Body of pancreas (tissue), 4 donors: ENCODE data around the gene HAPLN2. TPM values are rescaled to one million over a fixed set of nuclear protein-coding genes. Genes with fewer than 3 reads are reported as not detected.

Experiments used
- ATAC-seq: fragments of 150-250 bp; one replicate; pipeline ENCODE4 v1.9.1; 2016
- DNase-seq, 4 donors: peaks; one replicate each; pipeline ENCODE4 v3.0.0-alpha.2; 2019
- H3K27ac ChIP-seq, 4 donors: fragments of 200-600 bp; sonication (generic); 1 replicate in 3 of 4; 2 replicates in 1 of 4; pipeline versions ENCODE4 v1.5.1 to v1.6.1; 2016 to 2019; ENCODE audit warnings: mild to moderate bottlenecking in 1 of 4, mixed read lengths in 1 of 4, moderate library complexity in 1 of 4
- H3K27me3 ChIP-seq, 2 donors: fragments of 200-600 bp; sonication (generic); one replicate each; pipeline ENCODE4 v1.6.0; 2016; ENCODE audit warnings: mild to moderate bottlenecking in 1 of 2
- H3K36me3 ChIP-seq, 2 donors: fragments of 200-600 bp; sonication (generic); replicated peaks in 1 of 2; 2 replicates each; pipeline ENCODE4 v1.5.1; 2016; ENCODE audit warnings: low read depth in 2 of 2; ENCODE audit not compliant: insufficient read depth in 1 of 2
- H3K4me1 ChIP-seq: fragments of 200-600 bp; sonication (generic); one replicate; pipeline ENCODE4 v1.6.0; 2016
- H3K4me3 ChIP-seq, 2 donors: fragments of 200-600 bp; sonication (generic); 1 replicate in 1 of 2; 2 replicates in 1 of 2; pipeline ENCODE4 v1.5.1; 2016 to 2019
- H3K9me3 ChIP-seq, 3 donors: fragments of 200-600 bp; sonication (generic); 1 replicate in 2 of 3; 2 replicates in 1 of 3; pipeline ENCODE4 v1.5.1; 2016
- CTCF ChIP-seq, 7 experiments: fragments of 450-650 bp in 4 of 7; fragments of 200-600 bp in 3 of 7; sonication (generic) in 3 of 7; IDR thresholded peaks; one replicate each; pipeline ENCODE4 v1.5.1; 2016 to 2019; ENCODE audit warnings: antibody characterized with exemption in 7 of 7
- POLR2A ChIP-seq, 3 donors: fragments of 450-650 bp; IDR thresholded peaks; one replicate each; pipeline ENCODE4 v1.6.1; 2016; ENCODE audit warnings: antibody characterized with exemption in 3 of 3, mild to moderate bottlenecking in 2 of 3
- WGBS, 2 donors: methylation state at CpG; one replicate each; pipeline ENCODE4 v1.1.5; 2017; 5-methylcytosine and 5-hydroxymethylcytosine counted together
- intact Hi-C: fragments of 100-400 bp; cut with DNase I; formaldehyde crosslinking; loops from one replicate; pipeline ENCODE4 v1.15.1; 2023
- total RNA-seq, 2 donors: library from RNA; depleted of rRNA; stranded (reverse); fragments of >200 nt; gene quantifications; one replicate each; pipeline ENCODE4 v1.1.0, GENCODE V29; 2016

HAPLN2 gene
- total RNA-seq, 2 donors from 2014 or later, result not detected

GRCh38 chr1:156612666-156613065 is 6.5 kb upstream of the HAPLN2 start:
- Histone ChIP-seq H3K4me1 (peaks cover 11% of the 10 kb centered on the region), H3K9me3 (no peaks in the 10 kb centered on the region), H3K36me3 (no peaks in the 10 kb centered on the region), H3K4me3 (no peak overlapping the region), H3K27me3 (no peaks in the 10 kb centered on the region), H3K27ac (no peak overlapping the region)
- WGBS, 2 donors, result 43 to 53% methylated on average over 3 of the region's 3 CpGs
- no peak for TF ChIP-seq POLR2A (IDR thresholded peaks at IDR 0.05)
- no peak for TF ChIP-seq CTCF (IDR thresholded peaks at IDR 0.05)
- DNase-seq (no peak), ATAC-seq (no peak)
- intact Hi-C loops, result no loop called here

GRCh38 chr1:156615946-156616345 is 3.3 kb upstream of the HAPLN2 start:
- TF ChIP-seq POLR2A (IDR thresholded peaks at IDR 0.05) (no peak), CTCF (IDR thresholded peaks at IDR 0.05) (no peak)
- DNase-seq, result no peak
- peaks cover 11% of the 10 kb centered on the region for H3K4me1 ChIP-seq
- intact Hi-C loops, result no loop called here
- no peak for ATAC-seq
- H3K27me3 ChIP-seq, result no peaks in the 10 kb centered on the region
- H3K9me3 ChIP-seq, result no peaks in the 10 kb centered on the region
- H3K36me3 ChIP-seq, result no peaks in the 10 kb centered on the region
- WGBS, 2 donors, result 25 to 30% methylated on average over 4 of the region's 4 CpGs
- H3K4me3 ChIP-seq, result no peak overlapping the region
- H3K27ac ChIP-seq, result no peak overlapping the region

GRCh38 chr1:156616463-156616862 is 2.8 kb upstream of the HAPLN2 start:
- no peaks in the 10 kb centered on the region for H3K36me3 ChIP-seq
- ATAC-seq (no peak), DNase-seq (peak in 2 of 4 donors; percentile 30 to 37)
- H3K27me3 ChIP-seq, result no peaks in the 10 kb centered on the region
- TF ChIP-seq POLR2A (IDR thresholded peaks at IDR 0.05) (no peak), CTCF (IDR thresholded peaks at IDR 0.05) (no peak)
- H3K4me3 ChIP-seq, result no peak overlapping the region
- H3K9me3 ChIP-seq, result no peaks in the 10 kb centered on the region
- WGBS, 2 donors, result 6 to 8% methylated on average over 5 of the region's 5 CpGs
- intact Hi-C loops, result no loop called here
- H3K4me1 ChIP-seq, result peaks cover 11% of the 10 kb centered on the region
- H3K27ac ChIP-seq, result no peak overlapping the region

GRCh38 chr1:156619582-156619955 is 354 bp downstream of the HAPLN2 start:
- no peak for ATAC-seq
- no peak for DNase-seq
- TF ChIP-seq POLR2A (IDR thresholded peaks at IDR 0.05) (no peak), CTCF (IDR thresholded peaks at IDR 0.05) (no peak)
- 12 to 14% methylated on average over 6 of the region's 6 CpGs for WGBS, 2 donors
- intact Hi-C loops, result no loop called here
- no peak overlapping the region for H3K27ac ChIP-seq
- H3K4me1 ChIP-seq, result peaks cover 20% of the 10 kb centered on the region
- peaks cover 0 to 13% of the 10 kb centered on the region in 2 donors for H3K27me3 ChIP-seq
- H3K9me3 ChIP-seq, result no peaks in the 10 kb centered on the region
- no peaks in the 10 kb centered on the region for H3K36me3 ChIP-seq
- no peak overlapping the region for H3K4me3 ChIP-seq

GRCh38 chr1:156622581-156623297 is 3.5 kb downstream of the HAPLN2 start:
- Histone ChIP-seq H3K36me3 (no peaks in the 10 kb centered on the region), H3K9me3 (no peaks in the 10 kb centered on the region), H3K27ac (no peak overlapping the region), H3K4me1 (peaks cover 19% of the 10 kb centered on the region), H3K4me3 (no peak overlapping the region), H3K27me3 (peaks cover 0 to 23% of the 10 kb centered on the region in 2 donors)
- 65 to 76% methylated on average over 6 of the region's 6 CpGs for WGBS, 2 donors
- DNase-seq, result no peak
- intact Hi-C loops, result loop anchor here (5.0 kb wide), 1 partner anchor 35 kb away; no protein-coding TSS in a partner anchor
- TF ChIP-seq CTCF (IDR thresholded peaks at IDR 0.05), result no peak
- no peak for TF ChIP-seq POLR2A (IDR thresholded peaks at IDR 0.05)
- no peak for ATAC-seq
